ENCODE measurements around the gene MOV10L1. TPM values are rescaled to one million over a fixed set of nuclear protein-coding genes. Genes with fewer than 3 reads are reported as not detected.

MOV10L1 gene
- total RNA-seq, 8 experiments from 2014 or later: 0.11 to 2.9 (median 0.45) TPM

- H3K4me1 ChIP-seq (replicated peaks in 1 of 2): peaks cover 0 to 12% of the 10 kb centered on the region in 2 donors
- in situ Hi-C loops (cut with MboI; ENCODE audit: low pct_unique_long_range_greater_than_20kb in 2 of 9, low sequenced_read_pairs in 9 of 9, unreplicated experiment in 9 of 9): loop anchor here in 1 of 9 experiments (10.0 kb wide), 1 partner anchor 65 kb away; no protein-coding TSS in a partner anchor
- peak; percentile 7 to 67 (median 30) for ATAC-seq (replicated peaks in 6 of 8)
- 15 to 92% (median 79%) methylated on average over 1 to 6 of the region's 20 CpGs; no CpG with 5 or more reads in 5 of the 10 experiments for WGBS, 10 experiments
- H3K4me3 ChIP-seq: no peak overlapping the region
- H3K27ac ChIP-seq: no peak overlapping the region
Measured at GRCh38 chr22:50209893-50210292, 120.1 kb downstream of the MOV10L1 start.

GRCh38 chr22:50210378-50211139 is 120.8 kb downstream of the MOV10L1 start:
- no peak overlapping the region for H3K4me3 ChIP-seq
- no peak overlapping the region for H3K27ac ChIP-seq
- peaks cover 0 to 12% of the 10 kb centered on the region in 2 donors for H3K4me1 ChIP-seq (replicated peaks in 1 of 2)
- in situ Hi-C loops (cut with MboI; ENCODE audit: low pct_unique_long_range_greater_than_20kb in 2 of 9, low sequenced_read_pairs in 9 of 9, unreplicated experiment in 9 of 9): no loop called here
- peak in 1 of 8 experiments; percentile 3 for ATAC-seq (replicated peaks in 6 of 8)
- 80 to 100% (median 94%) methylated on average over 1 to 13 of the region's 32 CpGs; no CpG with 5 or more reads in 3 of the 10 experiments for WGBS, 10 experiments

GRCh38 chr22:50211147-50211546 is 121.3 kb downstream of the MOV10L1 start:
- WGBS, 10 experiments: 75 to 98% (median 93%) methylated on average over 4 to 11 of the region's 14 CpGs; no CpG with 5 or more reads in 3 of the 10 experiments
- Histone ChIP-seq H3K4me1 (replicated peaks in 1 of 2) (peaks cover 0 to 12% of the 10 kb centered on the region in 2 donors), H3K27ac (no peak overlapping the region), H3K4me3 (no peak overlapping the region)
- in situ Hi-C loops (cut with MboI; ENCODE audit: low pct_unique_long_range_greater_than_20kb in 2 of 9, low sequenced_read_pairs in 9 of 9, unreplicated experiment in 9 of 9): no loop called here
- no peak for ATAC-seq (replicated peaks in 6 of 8)

Other genes with a start within 250 kb of the MOV10L1 start
- 10 to 100 TPM in 7 of 8 experiments, 1 to 10 TPM in 1; 5.9 to 31.4 (median 16.9) TPM for gene ZBED4, start 236.2 kb upstream of the MOV10L1 start, total RNA-seq
- gene ALG12, start 171.6 kb upstream of the MOV10L1 start, total RNA-seq: 10 to 100 TPM in 4 of 8 experiments, 1 to 10 TPM in 4; 4.8 to 13.1 (median 9.7) TPM
- 10 to 100 TPM; 20.7 to 62.4 (median 33.3) TPM for gene CRELD2, start 171.4 kb upstream of the MOV10L1 start, total RNA-seq
- 10 to 100 TPM; 10.1 to 40.6 (median 22.4) TPM for gene PIM3, start 129.2 kb upstream of the MOV10L1 start, total RNA-seq
- gene IL17REL, start 77.2 kb upstream of the MOV10L1 start, total RNA-seq: under 1 TPM in 5 of 8 experiments, not detected in 3; 0.07 to 0.47 (median 0.20) TPM
- under 1 TPM in 2 of 8 experiments, not detected in 6; 0.09 to 0.17 TPM for gene TTLL8, start 31.7 kb upstream of the MOV10L1 start, total RNA-seq
- 10 to 100 TPM in 1 of 8 experiments, 1 to 10 TPM in 1, under 1 TPM in 6; 0.10 to 85.3 (median 0.28) TPM for gene MLC1, start 4.6 kb upstream of the MOV10L1 start, total RNA-seq
- gene PANX2, start 80.7 kb downstream of the MOV10L1 start, total RNA-seq: 1 to 10 TPM in 7 of 8 experiments, under 1 TPM in 1; 0.97 to 4.7 (median 1.9) TPM
- 10 to 100 TPM in 6 of 8 experiments, 1 to 10 TPM in 2; 8.2 to 37.4 (median 12.5) TPM for gene TRABD, start 95.9 kb downstream of the MOV10L1 start, total RNA-seq
- gene SELENOO, start 111.0 kb downstream of the MOV10L1 start, total RNA-seq: 10 to 100 TPM in 5 of 8 experiments, 1 to 10 TPM in 3; 7.5 to 32.8 (median 11.2) TPM
- gene TUBGCP6, start 155.0 kb downstream of the MOV10L1 start, total RNA-seq: 10 to 100 TPM; 14.4 to 52.6 (median 20.1) TPM
- 10 to 100 TPM in 7 of 8 experiments, 1 to 10 TPM in 1; 9.0 to 46.4 (median 16.2) TPM for gene HDAC10, start 161.3 kb downstream of the MOV10L1 start, total RNA-seq
- 10 to 100 TPM in 7 of 8 experiments, 1 to 10 TPM in 1; 8.8 to 34.7 (median 22.7) TPM for gene MAPK12, start 171.7 kb downstream of the MOV10L1 start, total RNA-seq
- gene MAPK11, start 180.4 kb downstream of the MOV10L1 start, total RNA-seq: 10 to 100 TPM in 5 of 8 experiments, 1 to 10 TPM in 3; 2.6 to 26.7 (median 15.9) TPM
- 100 to 1,000 TPM in 1 of 8 experiments, 10 to 100 TPM in 7; 36.8 to 104 (median 59.6) TPM for gene PLXNB2, start 217.6 kb downstream of the MOV10L1 start, total RNA-seq
- 10 to 100 TPM in 4 of 8 experiments, 1 to 10 TPM in 4; 1.7 to 15.3 (median 10.6) TPM for gene DENND6B, start 237.0 kb downstream of the MOV10L1 start, total RNA-seq

Data from motor neuron (in vitro differentiated cells).